HTR-8/SVneo (cell line): ENCODE results near the gene TCEAL5.
"Not testable (repeated sequence)": the region's sequence is repeated elsewhere in the genome, so short reads cannot be mapped to it uniquely, and the experiment has no call there.

Experiments
- DNase-seq: peaks from one replicate; pipeline ENCODE4 v3.0.0; 2011; ENCODE audit warnings: low spot score, mixed read lengths; ENCODE audit not compliant: insufficient read length
- FAIRE-seq: peaks from 2 replicates; lab custom pipeline; 2011; peaks lifted over from hg19 to GRCh38; lab: Jason Lieb, UNC

TCEAL5 gene

GRCh38 chrX:103276581-103277002, at the start of gene TCEAL5:
Gene TCEAL5, minus strand, starts transcription at chrX:103276750. Its CDS starts 2,187 bp downstream, at chrX:103274563.
- no peak for FAIRE-seq
- DNase-seq = no peak

GRCh38 chrX:103311399-103311780, 34.8 kb upstream of the TCEAL5 start:
- DNase-seq (no peak), FAIRE-seq (no peak)

GRCh38 chrX:103310555-103311398, 34.2 kb upstream of the TCEAL5 start, which contains the start of gene BEX2:
Gene BEX2, minus strand, starts transcription at chrX:103310990. Its CDS starts 1,014 bp downstream, at chrX:103309976.
- FAIRE-seq = no peak
- DNase-seq = peak; percentile 41

GRCh38 chrX:103309860-103310554, 33.5 kb upstream of the TCEAL5 start:
- FAIRE-seq (no peak), DNase-seq (no peak)

GRCh38 chrX:103305666-103306065, 29.1 kb upstream of the TCEAL5 start:
- DNase-seq, FAIRE-seq: not testable (repeated sequence)

GRCh38 chrX:103304705-103305104, 28.2 kb upstream of the TCEAL5 start:
- FAIRE-seq = no peak
- DNase-seq = no peak

- DNase-seq = no peak
- no peak for FAIRE-seq
Measured at GRCh38 chrX:103293118-103293517, 16.6 kb upstream of the TCEAL5 start.

GRCh38 chrX:103279624-103280023, 3.1 kb upstream of the TCEAL5 start:
- no peak for FAIRE-seq

GRCh38 chrX:103275947-103276567, 493 bp downstream of the TCEAL5 start:
- DNase-seq (no peak), FAIRE-seq (no peak)

More at GRCh38 chrX:103279624-103280023, 3.1 kb upstream of the TCEAL5 start:
- no peak for DNase-seq

- DNase-seq (no peak), FAIRE-seq (no peak)
Measured at GRCh38 chrX:103274284-103274683, 2.3 kb downstream of the TCEAL5 start.

GRCh38 chrX:103258275-103258674, 18.3 kb downstream of the TCEAL5 start:
- no peak for FAIRE-seq

GRCh38 chrX:103256651-103257050, 19.9 kb downstream of the TCEAL5 start:
- FAIRE-seq = no peak

More at GRCh38 chrX:103258275-103258674, 18.3 kb downstream of the TCEAL5 start:
- no peak for DNase-seq

GRCh38 chrX:103254921-103255493, 21.5 kb downstream of the TCEAL5 start, which contains the start of gene TCEAL8:
Gene TCEAL8, minus strand, starts transcription at chrX:103255155. Its CDS starts 1,176 bp downstream, at chrX:103253979.
- DNase-seq (peak; percentile 30), FAIRE-seq (no peak)

More at GRCh38 chrX:103256651-103257050, 19.9 kb downstream of the TCEAL5 start:
- no peak for DNase-seq

GRCh38 chrX:103254171-103254824, 22.3 kb downstream of the TCEAL5 start:
- FAIRE-seq = no peak
- DNase-seq = no peak

- DNase-seq (no peak), FAIRE-seq (no peak)
Measured at GRCh38 chrX:103253608-103254007, 22.9 kb downstream of the TCEAL5 start.

- FAIRE-seq = no peak
Measured at GRCh38 chrX:103250977-103251376, 25.6 kb downstream of the TCEAL5 start.

GRCh38 chrX:103249805-103250204, 26.7 kb downstream of the TCEAL5 start:
- no peak for FAIRE-seq
- no peak for DNase-seq

More at GRCh38 chrX:103250977-103251376, 25.6 kb downstream of the TCEAL5 start:
- no peak for DNase-seq

- DNase-seq = no peak
- FAIRE-seq = no peak
Measured at GRCh38 chrX:103248553-103248952, 28.0 kb downstream of the TCEAL5 start.

- no peak for DNase-seq
- no peak for FAIRE-seq
Measured at GRCh38 chrX:103240155-103240554, 36.4 kb downstream of the TCEAL5 start.

GRCh38 chrX:103236296-103236695, 40.3 kb downstream of the TCEAL5 start:
- no peak for DNase-seq
- FAIRE-seq = no peak
